Endothelial cell of hepatic sinusoid (primary cell): Measurements from ENCODE around the gene ATP6V0C.
"Not testable (repeated sequence)": the region's sequence is repeated elsewhere in the genome, so short reads cannot be mapped to it uniquely, and the experiment has no call there.

Experiments used
- in situ Hi-C: cut with HindIII; loops from 2 replicates; pipeline ENCODE4 v1.10.0; 2017; ENCODE audit warnings: low sequenced_read_pairs

ATP6V0C gene

DNA sequence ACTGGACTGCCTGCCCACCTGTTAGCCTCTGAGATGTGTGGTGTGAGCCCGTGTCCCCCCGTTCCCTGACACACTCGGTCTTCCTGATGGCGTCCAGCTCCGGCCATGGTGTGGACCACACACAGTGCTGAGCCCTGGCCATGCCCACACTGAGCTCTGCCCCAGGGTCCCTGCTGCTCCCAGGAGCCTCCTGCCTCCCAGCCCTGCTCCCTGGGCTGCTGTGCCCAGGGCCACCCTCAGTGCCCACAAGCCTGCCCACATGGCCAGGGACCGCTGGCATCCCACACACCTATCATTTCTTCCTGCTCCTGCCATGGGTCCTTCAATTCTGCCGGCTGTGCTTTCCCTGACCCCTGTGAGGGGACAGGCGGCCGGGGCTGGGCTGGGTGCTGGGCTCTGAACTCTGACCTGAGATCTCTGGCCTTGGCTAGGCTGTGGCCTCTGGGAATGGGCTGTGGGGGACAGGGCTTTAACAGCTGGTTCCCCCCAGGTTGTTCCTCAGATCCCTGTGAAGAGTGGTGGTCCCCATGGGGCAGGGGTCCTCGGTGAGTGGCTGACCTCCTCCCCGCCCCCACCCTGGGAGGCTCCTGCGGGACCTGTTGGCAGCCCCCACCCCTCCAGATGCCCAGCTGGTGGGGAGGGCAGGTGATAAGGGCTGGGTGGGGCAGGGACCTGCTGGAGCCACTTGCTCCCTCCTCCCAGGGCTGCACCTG, 13.5 kb downstream of the ATP6V0C start:
- in situ Hi-C loops, result no loop called here

DNA sequence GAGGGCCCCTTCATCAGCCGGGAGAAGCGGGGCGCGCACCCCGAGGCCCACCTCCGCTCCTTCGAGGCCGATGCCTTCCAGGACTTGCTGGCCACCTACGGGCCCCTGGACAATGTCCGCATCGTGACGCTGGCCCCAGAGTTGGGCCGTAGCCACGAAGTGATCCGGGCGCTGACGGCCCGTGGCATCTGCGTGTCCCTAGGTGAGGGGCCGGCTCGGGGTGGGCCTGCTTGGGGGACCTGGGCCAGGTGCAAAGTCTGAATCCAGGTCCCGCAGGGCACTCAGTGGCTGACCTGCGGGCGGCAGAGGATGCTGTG, 14.0 kb downstream of the ATP6V0C start:
- in situ Hi-C loops, result no loop called here

DNA sequence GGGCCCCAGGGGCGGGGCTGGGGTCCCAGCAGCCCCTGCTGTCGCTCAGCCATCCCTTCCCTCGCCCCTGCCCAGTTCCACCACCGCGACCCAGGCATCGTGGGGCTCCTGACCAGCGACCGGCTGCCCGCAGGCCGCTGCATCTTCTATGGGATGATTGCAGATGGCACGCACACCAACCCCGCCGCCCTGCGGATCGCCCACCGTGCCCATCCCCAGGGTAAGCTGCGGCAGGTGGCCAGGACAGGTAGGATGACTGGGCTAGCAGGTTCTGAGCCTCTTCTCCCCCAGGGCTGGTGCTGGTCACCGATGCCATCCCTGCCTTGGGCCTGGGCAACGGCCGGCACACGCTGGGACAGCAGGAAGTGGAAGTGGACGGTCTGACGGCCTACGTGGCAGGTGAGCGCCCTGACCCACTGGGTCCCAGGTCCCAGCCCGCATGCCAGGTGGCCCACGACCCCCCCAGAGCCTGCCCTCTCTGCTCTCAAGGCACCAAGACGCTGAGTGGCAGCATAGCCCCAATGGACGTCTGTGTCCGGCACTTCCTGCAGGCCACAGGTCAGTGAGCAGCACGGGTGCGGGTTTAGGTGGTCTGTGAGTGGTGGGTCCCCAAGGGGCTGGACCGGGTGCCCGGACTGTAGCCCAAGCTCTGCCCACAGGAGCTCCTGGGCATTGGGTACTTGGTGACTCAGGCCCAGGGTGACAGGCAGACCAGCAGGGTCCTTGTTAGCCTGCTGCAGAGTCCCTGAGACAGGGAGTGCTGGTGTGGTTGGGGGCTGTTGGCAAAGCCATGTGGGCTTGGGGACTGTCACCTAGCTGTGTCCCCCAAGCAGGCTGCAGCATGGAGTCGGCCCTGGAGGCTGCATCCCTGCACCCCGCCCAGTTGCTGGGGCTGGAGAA, 14.7 kb downstream of the ATP6V0C start:
- in situ Hi-C loops, result no loop called here

DNA sequence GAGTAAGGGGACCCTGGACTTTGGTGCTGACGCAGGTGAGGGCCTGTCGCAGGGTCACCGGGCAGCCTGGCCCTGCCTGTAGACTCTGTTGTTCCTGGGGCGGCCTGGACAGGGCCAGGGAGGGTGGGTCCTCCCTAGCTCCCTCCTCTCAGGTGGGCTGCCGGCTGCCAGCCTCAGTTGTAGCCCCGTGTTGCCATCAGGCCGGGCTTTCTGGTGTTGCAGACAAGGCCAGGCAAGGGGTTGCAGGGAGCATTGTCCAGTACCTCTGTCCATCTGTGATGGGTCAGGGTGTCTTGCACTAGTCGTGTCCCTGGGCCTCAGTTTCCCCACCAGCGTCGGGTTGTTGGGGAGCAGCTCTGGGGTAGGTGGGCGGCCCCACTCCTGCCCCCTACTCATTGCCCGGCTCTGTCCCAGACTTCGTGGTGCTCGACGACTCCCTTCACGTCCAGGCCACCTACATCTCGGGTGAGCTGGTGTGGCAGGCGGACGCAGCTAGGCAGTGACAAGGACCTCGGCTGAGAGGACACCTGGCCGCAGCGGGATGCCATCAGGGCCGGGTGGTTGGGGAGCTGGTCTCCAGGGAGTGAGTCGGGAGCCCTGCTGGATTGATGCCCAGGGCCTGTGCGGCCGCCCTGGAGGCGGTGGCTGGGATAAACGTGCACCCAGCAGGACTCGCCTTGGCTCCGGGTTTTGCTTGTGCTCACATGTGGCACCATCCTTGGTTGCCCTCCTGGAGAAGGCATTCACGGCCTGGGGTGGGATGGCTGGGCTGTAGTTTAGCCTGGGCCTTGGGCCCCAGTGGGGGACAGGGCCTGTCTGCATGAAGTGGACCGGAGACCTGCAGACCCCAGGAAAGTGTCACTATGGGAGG, 15.5 kb downstream of the ATP6V0C start:
- in situ Hi-C loops, result no loop called here

DNA sequence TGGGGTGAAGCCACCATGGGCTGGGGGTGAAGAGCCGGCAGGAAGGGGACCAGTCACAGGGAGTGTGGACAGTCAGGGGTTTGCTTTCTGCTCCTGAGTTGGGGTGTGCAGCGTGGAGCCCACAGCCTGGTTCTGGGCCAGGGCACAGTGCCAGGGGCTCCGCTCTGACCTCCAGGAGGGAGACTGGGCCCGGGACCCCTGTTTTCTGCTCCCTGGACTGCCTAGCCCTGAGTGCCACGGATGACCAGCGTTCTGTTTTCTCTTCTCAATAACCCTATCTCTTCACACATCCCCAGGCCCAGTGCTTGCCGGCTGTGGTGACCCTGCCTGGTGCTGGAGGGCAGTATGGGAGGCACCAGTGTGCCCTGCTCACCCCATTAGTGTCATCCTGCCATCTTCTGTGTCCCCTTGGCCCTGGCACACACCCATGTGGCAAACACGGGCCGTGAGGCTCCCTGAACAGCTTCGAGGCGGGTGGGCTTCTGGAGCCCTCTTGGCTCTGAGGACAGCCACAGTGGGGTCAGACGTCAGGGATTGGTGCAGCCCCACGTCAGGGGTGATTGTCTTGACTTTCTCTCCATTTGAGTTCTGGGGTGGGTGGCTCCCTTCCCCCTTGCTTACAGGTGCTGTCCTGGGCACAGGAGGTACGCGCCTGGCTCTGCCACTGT, 16.3 kb downstream of the ATP6V0C start:
- in situ Hi-C loops, result no loop called here

DNA sequence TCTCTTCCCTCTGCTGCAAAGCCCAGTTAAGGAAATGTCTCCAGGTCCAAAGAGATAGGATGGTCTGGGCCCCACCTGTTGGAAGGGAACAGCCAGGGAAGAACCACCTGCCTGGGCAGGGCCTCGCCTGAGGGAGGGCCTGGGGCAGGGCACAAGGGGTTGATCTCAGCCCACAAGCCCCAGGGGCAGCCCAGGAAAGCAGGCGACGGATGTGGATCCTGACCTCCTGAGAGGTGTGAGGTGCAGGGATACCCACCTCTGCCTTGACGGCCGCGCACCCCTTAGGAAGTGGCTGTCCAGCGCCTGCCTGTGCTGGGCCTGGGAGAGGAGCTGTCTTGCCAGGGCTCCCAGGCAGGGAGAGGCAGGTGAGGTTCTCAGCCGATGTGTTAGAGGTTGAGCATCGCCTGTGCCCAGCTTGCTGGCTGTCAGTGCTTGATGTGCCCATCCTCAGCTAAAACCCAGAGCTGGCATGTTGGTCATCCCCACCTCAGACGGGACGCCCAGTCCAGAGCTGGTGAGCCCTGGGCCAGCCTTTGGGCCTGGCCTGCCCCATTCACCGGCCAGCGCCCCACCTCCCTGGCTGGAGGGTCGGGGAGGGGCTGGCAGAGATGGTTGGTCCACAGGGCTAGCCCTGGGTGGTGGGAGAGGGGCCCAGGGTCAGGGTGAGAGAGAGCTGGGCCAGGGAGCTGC, 17.0 kb downstream of the ATP6V0C start:
- in situ Hi-C loops, result no loop called here

DNA sequence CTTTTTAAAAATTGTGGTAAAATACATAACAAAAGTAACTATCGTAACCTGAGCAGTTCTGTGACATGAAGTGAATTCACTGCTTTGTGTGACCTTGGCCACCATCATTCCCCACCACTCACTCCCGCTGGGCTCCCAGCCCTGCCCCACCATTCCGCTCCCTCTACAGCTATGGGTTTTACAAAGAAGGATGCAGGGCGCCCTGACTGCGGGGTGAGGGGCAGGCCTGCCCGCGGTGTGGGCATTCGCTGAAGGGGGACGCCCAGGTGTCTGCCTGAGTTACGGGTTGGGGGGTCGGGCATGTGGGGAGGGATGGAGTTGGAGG, 17.6 kb downstream of the ATP6V0C start, which contains the start of gene CEMP1:
CEMP1 (minus strand) TSS at position 38 of the 325 bp plus-strand sequence. CDS start 335 bp downstream, outside the sequence.
- in situ Hi-C loops, result no loop called here

DNA sequence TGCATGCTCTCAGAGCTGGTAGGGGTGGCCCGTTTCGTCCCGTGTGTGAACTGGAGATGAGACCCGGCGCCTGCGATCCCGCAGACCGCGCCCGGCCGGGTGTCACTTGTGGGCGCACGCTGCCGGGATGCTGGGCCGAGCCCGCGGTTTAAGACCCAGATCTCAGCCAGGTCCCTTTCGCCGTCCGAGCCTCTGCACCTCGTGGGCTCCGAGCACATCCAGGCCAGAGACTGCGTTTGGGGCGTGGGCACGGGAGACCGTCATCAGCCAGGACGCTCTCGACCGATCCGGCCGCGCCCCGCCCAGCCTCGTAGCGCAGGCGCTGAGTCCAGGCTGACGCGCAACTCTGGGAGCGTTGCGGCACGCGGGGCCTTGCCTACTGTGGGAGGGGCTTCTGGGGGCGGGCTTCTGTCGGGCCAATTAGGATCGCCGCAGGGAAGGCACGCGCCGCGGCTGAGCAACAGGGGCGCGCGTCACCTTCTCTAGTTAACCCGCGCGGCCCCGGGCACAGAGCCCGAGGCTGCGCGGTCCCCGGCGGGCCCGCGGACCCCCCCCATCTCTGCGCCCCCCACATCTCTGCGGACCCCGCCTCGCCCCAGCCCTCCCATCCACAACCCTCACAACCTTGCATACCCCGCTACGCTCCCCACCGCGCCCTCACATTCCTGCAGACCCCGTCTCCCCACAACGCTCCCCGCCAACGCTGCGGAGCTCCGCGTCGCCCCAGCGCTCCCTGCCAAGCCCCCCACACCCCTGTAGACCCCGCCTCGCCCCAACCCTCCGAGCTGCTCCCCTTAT, 18.1 kb downstream of the ATP6V0C start:
- in situ Hi-C loops, result no loop called here

DNA sequence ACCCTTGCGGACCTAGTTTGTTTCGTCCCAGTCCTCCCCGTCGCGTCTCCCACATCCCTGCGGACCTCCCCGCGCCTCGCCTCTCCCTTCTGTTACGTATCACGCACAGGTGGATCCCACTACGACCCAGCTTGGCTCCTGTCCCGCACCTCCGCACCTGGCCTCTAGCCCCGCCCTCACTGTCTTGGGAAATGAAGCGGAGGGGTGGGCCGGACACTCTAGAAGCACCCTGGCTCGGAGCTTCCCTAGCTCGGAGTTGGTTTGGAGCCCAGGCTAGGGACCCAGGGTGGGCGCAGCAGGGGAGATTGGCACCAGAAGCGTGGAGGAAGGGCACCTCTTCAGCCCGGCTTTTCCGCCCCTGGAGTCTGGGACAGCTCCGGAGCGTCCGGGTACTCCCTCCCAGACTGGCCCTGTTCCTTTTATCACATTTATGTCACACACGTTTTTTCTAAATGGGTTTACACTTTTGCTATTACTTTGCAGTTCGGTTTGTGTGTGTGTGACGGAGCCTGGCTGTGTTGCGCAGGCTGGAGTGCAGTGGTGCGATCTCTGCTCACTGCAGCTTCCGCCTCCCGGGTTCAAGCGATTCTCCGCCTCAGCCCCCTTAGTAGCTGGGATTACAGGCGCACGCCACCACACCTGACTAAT, 18.9 kb downstream of the ATP6V0C start:
- in situ Hi-C loops, result no loop called here

DNA sequence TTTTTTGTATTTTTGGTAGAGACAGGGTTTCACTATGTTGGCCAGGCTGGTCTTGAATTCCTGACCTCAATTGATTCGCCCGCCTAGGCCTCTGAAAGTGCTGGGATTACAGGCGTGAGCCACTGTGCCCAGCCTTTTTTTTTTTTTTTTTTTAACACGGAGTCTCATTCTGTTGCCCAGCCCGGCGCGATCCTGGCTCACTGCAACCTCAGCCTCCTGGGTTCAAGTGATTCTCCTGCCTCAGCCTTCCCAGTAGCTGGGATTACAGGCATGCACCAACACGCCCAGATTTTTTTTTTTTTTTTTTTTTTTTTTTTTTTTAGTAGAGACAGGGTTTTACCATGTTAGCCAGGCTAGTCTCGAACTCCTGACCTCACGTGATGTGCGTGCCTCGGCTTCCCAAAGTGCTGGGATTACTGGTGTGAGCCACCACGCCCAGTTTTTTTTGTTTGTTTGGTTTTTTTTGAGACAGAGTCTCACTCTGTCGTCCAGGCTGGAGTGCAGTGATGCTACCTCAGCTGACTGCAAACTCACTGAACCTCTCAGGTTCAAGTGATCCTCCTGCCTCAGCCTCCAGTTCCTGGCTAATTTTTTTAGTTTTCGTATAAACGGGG, 19.5 kb downstream of the ATP6V0C start:
- in situ Hi-C loops, result not testable (repeated sequence)

DNA sequence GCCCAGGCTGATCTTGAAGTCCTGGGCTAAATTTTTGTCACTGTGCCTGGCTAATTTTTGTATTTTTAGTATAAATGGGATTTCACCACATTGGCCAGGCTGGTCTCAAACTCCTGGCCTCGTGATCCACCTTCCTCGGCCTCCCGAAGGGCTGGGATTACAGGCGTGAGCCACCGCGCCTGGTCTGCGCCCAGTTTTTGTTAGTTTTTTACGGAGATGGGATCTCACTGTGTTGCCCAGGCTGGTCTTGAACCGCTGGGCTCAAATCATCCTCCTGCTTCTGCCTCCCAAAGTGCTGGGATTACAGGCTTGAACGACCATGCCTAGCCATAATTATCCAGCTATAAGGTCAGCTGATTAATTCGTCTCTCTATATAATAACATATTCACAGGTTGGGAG, 20.2 kb downstream of the ATP6V0C start:
- in situ Hi-C loops, result no loop called here

DNA sequence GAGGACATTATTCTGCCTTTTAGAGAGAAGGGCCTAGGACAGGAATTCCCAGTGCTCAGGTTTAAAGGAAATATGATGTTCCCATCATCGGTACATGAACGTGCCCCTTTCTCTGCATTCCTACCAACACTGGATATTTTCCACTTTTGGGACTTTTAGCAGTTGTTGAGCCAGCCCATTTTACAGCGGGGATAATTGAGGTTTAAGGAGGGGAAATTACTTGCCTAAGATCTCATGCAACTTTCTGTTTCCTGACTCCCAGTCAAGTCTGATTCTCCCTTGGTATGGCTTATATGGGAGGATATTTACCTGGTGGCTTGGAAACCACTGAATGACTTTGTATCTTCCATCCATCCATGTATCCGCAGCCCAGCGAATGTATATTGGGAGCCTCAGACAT, 20.6 kb downstream of the ATP6V0C start:
- in situ Hi-C loops, result not testable (repeated sequence)

DNA sequence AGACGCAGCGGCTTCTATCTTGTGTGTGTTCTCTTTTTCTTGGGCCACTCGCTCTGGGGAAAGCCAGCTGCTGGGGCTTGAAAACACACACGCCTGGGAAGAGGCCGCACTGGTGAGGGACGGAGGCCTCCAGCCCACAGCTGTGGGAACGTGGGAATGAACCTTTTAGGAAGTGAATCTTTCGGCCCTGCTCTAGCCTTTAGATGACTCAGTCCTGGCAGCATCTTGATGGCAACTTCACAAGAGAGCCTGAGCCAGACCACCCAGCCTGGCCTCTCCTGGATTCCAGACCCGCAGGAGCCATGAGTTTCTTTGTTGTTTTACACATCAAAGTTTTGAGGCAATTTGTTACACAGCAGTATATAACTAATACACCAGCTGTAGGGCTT, 21.9 kb downstream of the ATP6V0C start:
- in situ Hi-C loops, result no loop called here

DNA sequence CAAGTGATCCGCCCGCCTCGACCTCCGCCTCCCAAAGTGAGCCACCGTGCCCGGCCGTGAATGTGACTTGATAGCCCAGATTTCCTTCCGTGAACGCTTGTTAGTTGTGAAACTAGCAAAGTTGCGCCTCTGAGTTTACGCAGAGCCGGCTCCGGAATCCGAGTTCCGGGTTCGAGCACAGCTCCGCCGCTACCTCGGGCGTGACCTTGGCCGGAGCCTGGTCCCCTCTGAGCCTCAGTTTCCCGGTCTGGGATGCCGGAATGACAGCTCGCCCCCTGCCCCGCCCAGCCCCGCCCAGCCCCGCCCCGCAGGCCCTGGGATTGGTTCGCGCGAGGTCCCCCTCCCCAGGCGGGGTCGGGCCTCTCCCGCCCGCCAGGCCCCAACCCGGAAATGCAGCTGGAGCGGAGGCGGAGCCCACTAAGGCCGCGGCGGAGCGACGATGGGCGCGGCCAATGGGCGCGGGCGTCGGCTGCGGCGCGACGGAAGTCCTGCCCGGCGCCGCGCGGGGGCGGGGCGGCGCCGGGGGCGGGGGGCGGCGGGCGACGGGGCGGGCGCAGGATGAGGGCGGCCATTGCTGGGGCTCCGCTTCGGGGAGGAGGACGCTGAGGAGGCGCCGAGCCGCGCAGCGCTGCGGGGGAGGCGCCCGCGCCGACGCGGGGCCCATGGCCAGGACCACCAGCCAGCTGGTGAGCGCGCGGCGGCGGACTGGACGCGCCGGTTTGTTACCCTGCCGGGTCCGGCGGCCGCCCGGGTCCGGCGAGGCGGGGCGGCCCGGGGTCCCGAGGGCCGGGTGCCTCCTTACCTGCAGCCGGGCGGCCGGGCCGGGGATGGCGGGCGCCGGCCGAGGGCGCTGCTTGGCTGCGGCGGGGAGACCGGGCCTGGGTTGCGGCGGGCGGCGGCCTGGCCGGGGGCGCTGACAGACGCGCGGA, 24.0 kb downstream of the ATP6V0C start, which contains the start of gene PDPK1:
PDPK1 (plus strand) TSS at position 571 of the 929 bp plus-strand sequence; CDS start at position 663, 92 bp downstream.
- in situ Hi-C loops, result no loop called here

DNA sequence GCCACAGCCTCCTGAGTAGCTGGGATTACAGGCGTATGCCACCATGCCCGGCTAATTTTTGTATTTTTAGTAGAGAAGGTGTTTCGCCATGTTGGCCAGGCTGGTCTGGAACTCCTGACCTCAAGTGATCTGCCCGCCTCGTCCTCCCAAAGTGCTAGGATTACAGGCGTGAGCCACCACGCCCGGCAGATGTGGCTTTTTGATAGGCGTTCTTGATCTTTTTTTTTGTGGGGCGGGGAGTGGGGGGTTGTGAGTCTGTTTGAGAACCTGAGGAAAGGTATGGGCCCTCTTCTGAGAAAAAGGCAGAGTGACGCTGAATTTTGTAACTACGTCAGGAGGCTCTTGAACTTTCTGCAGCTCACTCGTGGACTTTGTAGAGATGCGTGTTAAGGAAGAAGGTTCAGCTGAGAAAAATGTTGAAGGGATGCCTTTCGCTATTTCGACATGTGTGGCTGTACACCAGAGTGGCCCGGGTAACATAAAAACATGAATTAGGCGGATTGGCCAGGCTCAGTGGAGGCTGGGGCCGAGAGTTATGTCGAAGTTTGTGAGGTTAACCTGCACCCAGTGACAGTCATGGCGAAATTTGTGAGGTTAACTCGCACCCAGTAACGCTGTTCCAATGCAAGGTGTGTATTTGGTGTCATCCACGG, 25.6 kb downstream of the ATP6V0C start:
- in situ Hi-C loops, result not testable (repeated sequence)

DNA sequence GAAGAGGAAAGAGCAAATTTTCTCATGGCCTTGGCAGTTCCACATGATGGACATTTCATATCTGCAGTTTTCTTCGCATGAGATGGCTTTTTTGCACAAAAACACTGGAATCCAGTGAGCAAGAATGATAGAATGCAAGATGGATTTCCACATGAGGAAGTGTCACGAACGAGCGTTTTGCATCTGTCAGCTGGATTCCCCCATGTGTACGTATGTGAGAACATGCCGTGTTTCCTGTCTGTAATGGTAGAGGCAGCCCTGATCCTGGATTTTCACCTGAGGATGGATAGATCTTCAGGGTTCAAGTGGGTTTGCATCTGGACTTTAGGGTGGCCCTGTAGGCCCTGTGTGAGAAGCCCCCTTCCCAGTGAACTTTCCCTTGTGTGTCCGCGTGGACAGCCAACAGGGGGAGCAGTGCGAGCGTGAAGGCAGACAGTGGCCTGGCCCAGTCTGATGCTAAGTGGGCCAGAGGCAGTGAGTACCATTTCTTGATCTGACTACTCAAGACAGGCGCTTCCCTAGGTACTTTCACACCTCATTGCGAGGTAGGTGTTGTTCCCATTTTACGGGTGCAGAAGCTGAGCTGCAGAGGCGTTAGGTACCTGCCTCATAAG, 26.2 kb downstream of the ATP6V0C start:
- in situ Hi-C loops, result not testable (repeated sequence)
